DOHH2 (cell line): ENCODE data around the gene HMG20A.
"Not testable (repeated sequence)": the region's sequence is repeated elsewhere in the genome, so short reads cannot be mapped to it uniquely, and the experiment has no call there.

ENCODE experiments used
- H3F3A ChIP-seq: fragments of 200-600 bp; sonication (generic), shearing (Covaris generic); 2 replicates; pipeline ENCODE4 v1.6.0; 2016; ENCODE audit warnings: antibody characterized with exemption, mild to moderate bottlenecking; ENCODE audit not compliant: control insufficient read depth, insufficient read depth
- H3K27ac ChIP-seq: fragments of 200-600 bp; sonication (generic); 2 replicates; pipeline ENCODE4 v1.5.1; 2014; ENCODE audit warnings: low read depth, mild to moderate bottlenecking, low read length, moderate library complexity
- H3K27me3 ChIP-seq: fragments of 200-600 bp; sonication (generic); 2 replicates; pipeline ENCODE4 v1.6.1; 2014; ENCODE audit warnings: mild to moderate bottlenecking, low read length, mixed read lengths; ENCODE audit not compliant: control insufficient read depth
- H3K36me3 ChIP-seq: fragments of 200-600 bp; sonication (generic); 2 replicates; pipeline ENCODE4 v1.6.1; 2014; ENCODE audit warnings: mild to moderate bottlenecking, low read length, moderate library complexity, mixed read lengths; ENCODE audit not compliant: control insufficient read depth
- H3K4me1 ChIP-seq: fragments of 200-600 bp; sonication (generic); 2 replicates; pipeline ENCODE4 v1.6.1; 2014; ENCODE audit warnings: mild to moderate bottlenecking, low read length, mixed read lengths; ENCODE audit not compliant: control insufficient read depth
- H3K4me2 ChIP-seq: fragments of 200-600 bp; sonication (generic); 2 replicates; pipeline ENCODE4 v1.6.0; 2014; ENCODE audit warnings: mild to moderate bottlenecking, low read length, moderate library complexity
- H3K4me3 ChIP-seq: fragments of 200-600 bp; sonication (generic); 2 replicates; pipeline ENCODE4 v1.5.1; 2014; ENCODE audit warnings: mild to moderate bottlenecking, low read length, mixed read lengths
- H3K79me2 ChIP-seq: fragments of 200-600 bp; sonication (generic); 2 replicates; pipeline ENCODE4 v1.6.1; 2014; ENCODE audit warnings: mild to moderate bottlenecking, low read length, mixed read lengths; ENCODE audit not compliant: control insufficient read depth
- H3K9me2 ChIP-seq: fragments of 200-600 bp; sonication (generic); replicated peaks from 2 replicates; pipeline ENCODE4 v1.6.1; 2014; ENCODE audit warnings: mild to moderate bottlenecking, low read length, mixed read lengths; ENCODE audit not compliant: control insufficient read depth
- H3K9me3 ChIP-seq: fragments of 200-600 bp; sonication (generic); 2 replicates; pipeline ENCODE4 v1.6.1; 2014; ENCODE audit warnings: antibody characterized with exemption, low read length, mixed read lengths; ENCODE audit not compliant: control insufficient read depth, insufficient read depth
- H4K20me1 ChIP-seq: fragments of 200-600 bp; sonication (generic); 2 replicates; pipeline ENCODE4 v1.6.0; 2014; ENCODE audit warnings: low read depth, mild to moderate bottlenecking, antibody characterized with exemption, low read length, moderate library complexity; ENCODE audit not compliant: control insufficient read depth, insufficient read depth
- CTCF ChIP-seq: fragments of 200-600 bp; sonication (generic); IDR thresholded peaks from one replicate; pipeline ENCODE4 v1.5.1; 2014; ENCODE audit warnings: antibody characterized with exemption, mild to moderate bottlenecking, low read depth, low read length; ENCODE audit not compliant: poor library complexity, severe bottlenecking
- EZH2phosphoT487 ChIP-seq: fragments of 200-600 bp; sonication (generic); IDR thresholded peaks from 2 replicates; pipeline ENCODE4 v1.6.1; 2017; ENCODE audit warnings: borderline replicate concordance, mild to moderate bottlenecking, antibody characterized with exemption, low read length, moderate library complexity, mixed read lengths

Gene HMG20A

GRCh38 chr15:77406846-77407245 is 13.8 kb upstream of the HMG20A start:
- Histone ChIP-seq H3F3A (no peaks in the 10 kb centered on the region), H3K36me3 (no peaks in the 10 kb centered on the region), H3K27ac (no peak overlapping the region), H3K79me2 (peaks cover 17% of the 10 kb centered on the region; the same call in 1 of the 2 replicates), H3K4me2 (no peak overlapping the region), H3K27me3 (no peaks in the 10 kb centered on the region), H4K20me1 (peaks cover 4% of the 10 kb centered on the region; the same call in 1 of the 2 replicates), H3K9me2 (no peaks in the 10 kb centered on the region), H3K4me1 (peaks cover 22% of the 10 kb centered on the region), H3K4me3 (no peak overlapping the region), H3K9me3 (no peaks in the 10 kb centered on the region)
- TF ChIP-seq CTCF (no peak), EZH2phosphoT487 (no peak)

GRCh38 chr15:77409259-77410156 is 11.2 kb upstream of the HMG20A start:
- H3K9me3 ChIP-seq, result no peaks in the 10 kb centered on the region
- peak overlapping the region; percentile 25 for H3K4me2 ChIP-seq
- peaks cover 4% of the 10 kb centered on the region; the same call in 1 of the 2 replicates for H4K20me1 ChIP-seq
- no peak overlapping the region for H3K4me3 ChIP-seq
- no peaks in the 10 kb centered on the region for H3K9me2 ChIP-seq
- H3K27me3 ChIP-seq, result no peaks in the 10 kb centered on the region
- no peaks in the 10 kb centered on the region for H3K36me3 ChIP-seq
- peaks cover 22% of the 10 kb centered on the region for H3K4me1 ChIP-seq
- peaks cover 14% of the 10 kb centered on the region; the same call in 1 of the 2 replicates for H3K79me2 ChIP-seq
- H3F3A ChIP-seq, result no peaks in the 10 kb centered on the region
- H3K27ac ChIP-seq, result no peak overlapping the region
- TF ChIP-seq EZH2phosphoT487, result no peak
- no peak for TF ChIP-seq CTCF

DNA sequence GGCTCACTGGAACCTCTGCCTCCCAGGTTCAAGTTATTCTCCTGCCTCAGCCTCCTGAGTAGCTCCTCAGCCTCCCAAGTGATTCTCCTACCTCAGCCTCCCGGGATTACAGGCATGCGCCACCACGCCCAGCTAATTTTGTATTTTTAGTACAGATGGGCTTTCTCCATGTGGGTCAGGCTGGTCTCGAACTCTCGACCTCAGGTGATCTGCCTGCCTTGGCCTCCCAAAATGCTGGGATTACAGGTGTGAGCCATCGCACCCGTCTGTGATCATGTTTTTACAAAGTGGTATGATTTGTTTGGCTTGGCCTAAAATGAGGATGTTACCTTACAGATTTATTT is 10.6 kb upstream of the HMG20A start:
- Histone ChIP-seq H3K4me1 (peaks cover 22% of the 10 kb centered on the region), H3K79me2 (peaks cover 18% of the 10 kb centered on the region), H3K4me2 (peak overlapping the region; percentile 25)
- not testable (repeated sequence) for H4K20me1 ChIP-seq, H3F3A ChIP-seq, H3K36me3 ChIP-seq, H3K9me3 ChIP-seq, H3K27ac ChIP-seq, H3K4me3 ChIP-seq, H3K9me2 ChIP-seq, H3K27me3 ChIP-seq
